AG04450 (cell line): ENCODE measurements around the gene GTF3C2. TPM values are rescaled to one million over a fixed set of nuclear protein-coding genes. Genes with fewer than 3 reads are reported as not detected.
A peak's percentile ranks its signal among the peaks of the same experiment; 100 is the strongest.

Experiments
- CTCF ChIA-PET: fragments of 300-600, 350-600 bp; formaldehyde crosslinking; extraction: SDS; loops from one replicate; lab custom pipeline; 2022; ENCODE audit warnings: antibody characterized with exemption, inconsistent platforms; lab: Charles Lee
- POLR2A ChIA-PET: fragments of 350-600 bp; formaldehyde crosslinking; extraction: SDS; loops from one replicate; lab custom pipeline; 2021; ENCODE audit warnings: antibody characterized with exemption, inconsistent platforms; lab: Yijun Ruan, JAX
- DNase-seq: peaks from one replicate; pipeline ENCODE4 v3.0.0-alpha.2; 2011; ENCODE audit warnings: low read depth, low spot score
- H3K27ac ChIP-seq: one replicate; pipeline ENCODE4 v1.5.1; 2012; ENCODE audit warnings: low read depth, low read length, control low read depth
- H3K27me3 ChIP-seq: one replicate; pipeline ENCODE4 v1.6.0; 2012; ENCODE audit warnings: low read length; ENCODE audit not compliant: control insufficient read depth, insufficient read depth
- H3K4me3 ChIP-seq: 2 replicates; pipeline ENCODE4 v1.5.1; 2011; ENCODE audit warnings: mild to moderate bottlenecking, low read depth, low read length, control low read depth
- H3K9me3 ChIP-seq: 2 replicates; pipeline ENCODE4 v1.5.1; 2012; ENCODE audit warnings: low read length; ENCODE audit not compliant: control insufficient read depth, insufficient read depth
- polyA plus RNA-seq: library from polyadenylated mRNA; depleted of rRNA; stranded (reverse); fragments of >200 nt; gene quantifications from 2 replicates; pipeline ENCODE4 v1.2.3, GENCODE V29; 2011
- TF ChIP-seq, protein P1 (sequence below): IDR thresholded peaks from 2 replicates; pipeline ENCODE4 v1.5.1; 2011; ENCODE audit warnings: low read depth, low read length, control low read depth, inconsistent platforms

GTF3C2 gene
- polyA plus RNA-seq, 1 experiment = 39.0 TPM

DNA sequence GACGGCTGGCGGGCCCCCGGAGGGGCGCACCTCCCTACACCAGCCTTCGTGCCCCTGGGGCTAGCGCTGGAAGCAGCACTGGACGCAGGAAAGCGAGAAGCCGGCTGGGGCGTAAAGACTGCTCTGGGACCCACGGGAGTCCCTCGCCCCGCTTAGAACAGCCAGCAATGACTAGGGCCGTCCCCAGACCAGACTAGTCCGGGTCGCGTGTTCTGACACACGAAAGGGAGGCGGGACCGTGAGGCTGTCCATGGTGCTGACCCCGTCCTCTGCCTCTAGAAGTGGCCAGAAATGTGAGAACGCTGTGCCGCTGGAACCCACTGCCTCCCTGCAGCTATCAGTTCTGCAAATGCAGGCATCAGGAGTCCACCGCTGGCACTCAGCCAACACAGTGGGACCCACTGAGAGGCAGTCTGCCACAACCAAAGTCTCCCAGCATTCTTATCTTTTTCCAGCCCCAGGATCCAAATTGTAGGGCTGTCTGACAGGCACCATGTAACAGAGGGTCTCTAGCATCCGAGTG, 48.1 kb downstream of the GTF3C2 start, which contains the start of gene UCN:
TSS of gene UCN (minus strand) at position 87 of the 523 bp plus-strand sequence. CDS start 550 bp downstream, outside the sequence.
- DNase-seq = no peak
- Histone ChIP-seq H3K27ac (no peak within 1 kb of the TSS), H3K9me3 (peaks cover 5% of the 10 kb centered on the region; the same call in 1 of the 2 replicates), H3K27me3 (peaks cover 38% of the 10 kb centered on the region), H3K4me3 (no peak within 1 kb of the TSS)
- CTCF ChIA-PET = interaction anchor here (1.1 kb wide), 1 partner anchor 28 kb away, joined by 6 read pairs; no protein-coding TSS in a partner anchor
- POLR2A ChIA-PET = no interaction called here
- TF ChIP-seq, protein P1, sequence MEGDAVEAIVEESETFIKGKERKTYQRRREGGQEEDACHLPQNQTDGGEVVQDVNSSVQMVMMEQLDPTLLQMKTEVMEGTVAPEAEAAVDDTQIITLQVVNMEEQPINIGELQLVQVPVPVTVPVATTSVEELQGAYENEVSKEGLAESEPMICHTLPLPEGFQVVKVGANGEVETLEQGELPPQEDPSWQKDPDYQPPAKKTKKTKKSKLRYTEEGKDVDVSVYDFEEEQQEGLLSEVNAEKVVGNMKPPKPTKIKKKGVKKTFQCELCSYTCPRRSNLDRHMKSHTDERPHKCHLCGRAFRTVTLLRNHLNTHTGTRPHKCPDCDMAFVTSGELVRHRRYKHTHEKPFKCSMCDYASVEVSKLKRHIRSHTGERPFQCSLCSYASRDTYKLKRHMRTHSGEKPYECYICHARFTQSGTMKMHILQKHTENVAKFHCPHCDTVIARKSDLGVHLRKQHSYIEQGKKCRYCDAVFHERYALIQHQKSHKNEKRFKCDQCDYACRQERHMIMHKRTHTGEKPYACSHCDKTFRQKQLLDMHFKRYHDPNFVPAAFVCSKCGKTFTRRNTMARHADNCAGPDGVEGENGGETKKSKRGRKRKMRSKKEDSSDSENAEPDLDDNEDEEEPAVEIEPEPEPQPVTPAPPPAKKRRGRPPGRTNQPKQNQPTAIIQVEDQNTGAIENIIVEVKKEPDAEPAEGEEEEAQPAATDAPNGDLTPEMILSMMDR = no peak

DNA sequence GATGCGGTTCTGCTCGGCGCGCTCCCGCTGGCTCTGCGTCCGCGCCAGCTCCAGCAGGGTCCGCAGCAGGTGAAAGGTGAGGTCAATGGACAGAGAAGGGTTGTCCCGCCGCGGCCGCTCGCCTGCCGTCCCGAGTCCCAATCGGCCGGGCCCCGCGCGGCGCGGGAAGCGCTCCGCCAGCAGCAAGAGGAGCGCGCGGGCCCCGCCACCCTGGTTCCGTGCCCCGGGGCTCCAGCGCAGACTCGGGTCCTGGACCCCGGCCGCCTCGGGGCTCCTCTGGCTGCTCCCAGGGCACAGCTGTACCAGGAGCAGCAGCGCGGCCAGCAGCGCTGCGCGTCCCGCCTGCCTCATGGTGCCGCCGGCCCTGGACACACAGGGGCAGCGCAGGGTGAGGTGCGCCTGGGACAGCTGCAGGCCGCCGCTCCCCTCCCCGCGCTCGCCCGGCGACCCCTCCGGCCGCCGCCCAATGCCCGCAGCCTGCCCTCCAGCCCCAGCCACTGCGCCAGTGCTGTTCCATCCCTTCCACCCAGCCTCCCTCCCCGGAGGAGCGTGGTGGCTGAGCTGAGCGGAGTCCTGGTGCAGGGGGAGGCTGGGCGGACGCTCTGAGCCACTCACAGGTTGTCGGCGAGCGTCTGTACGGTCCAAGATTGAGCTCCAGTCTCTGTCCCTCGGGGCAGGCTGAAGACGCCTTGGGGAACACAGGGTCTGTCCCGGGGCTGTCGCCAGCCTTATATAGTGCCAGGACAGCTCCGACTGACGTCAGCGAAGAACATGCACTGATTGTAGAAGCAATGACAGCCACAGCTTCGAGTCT, 48.8 kb downstream of the GTF3C2 start:
- CTCF ChIA-PET = interaction anchor here (1.1 kb wide), 1 partner anchor 28 kb away, joined by 6 read pairs; no protein-coding TSS in a partner anchor
- Histone ChIP-seq H3K9me3 (peaks cover 5% of the 10 kb centered on the region; the same call in 1 of the 2 replicates), H3K27ac (no peak overlapping the region), H3K4me3 (no peak overlapping the region), H3K27me3 (peaks cover 38% of the 10 kb centered on the region)
- no peak for DNase-seq
- POLR2A ChIA-PET = no interaction called here
- TF ChIP-seq, protein P1 = no peak

DNA sequence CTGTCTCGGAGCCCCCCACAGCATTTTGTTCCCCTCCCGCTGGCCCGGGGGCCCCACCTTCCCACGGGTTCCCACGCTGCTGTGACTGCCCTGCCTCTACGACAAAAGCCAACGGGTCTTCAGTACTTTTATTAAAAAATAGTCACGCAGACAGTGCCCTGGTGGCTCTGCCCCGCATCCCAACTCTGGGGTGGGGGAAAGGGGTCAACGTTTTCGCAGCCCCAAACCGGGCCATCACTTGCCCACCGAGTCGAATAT, 49.3 kb downstream of the GTF3C2 start:
- Histone ChIP-seq H3K27me3 (peaks cover 38% of the 10 kb centered on the region), H3K27ac (no peak overlapping the region), H3K4me3 (no peak overlapping the region), H3K9me3 (peaks cover 5% of the 10 kb centered on the region; the same call in 1 of the 2 replicates)
- no peak for DNase-seq
- ChIA-PET CTCF (no interaction called here), POLR2A (no interaction called here)
- TF ChIP-seq, protein P1 = no peak

DNA sequence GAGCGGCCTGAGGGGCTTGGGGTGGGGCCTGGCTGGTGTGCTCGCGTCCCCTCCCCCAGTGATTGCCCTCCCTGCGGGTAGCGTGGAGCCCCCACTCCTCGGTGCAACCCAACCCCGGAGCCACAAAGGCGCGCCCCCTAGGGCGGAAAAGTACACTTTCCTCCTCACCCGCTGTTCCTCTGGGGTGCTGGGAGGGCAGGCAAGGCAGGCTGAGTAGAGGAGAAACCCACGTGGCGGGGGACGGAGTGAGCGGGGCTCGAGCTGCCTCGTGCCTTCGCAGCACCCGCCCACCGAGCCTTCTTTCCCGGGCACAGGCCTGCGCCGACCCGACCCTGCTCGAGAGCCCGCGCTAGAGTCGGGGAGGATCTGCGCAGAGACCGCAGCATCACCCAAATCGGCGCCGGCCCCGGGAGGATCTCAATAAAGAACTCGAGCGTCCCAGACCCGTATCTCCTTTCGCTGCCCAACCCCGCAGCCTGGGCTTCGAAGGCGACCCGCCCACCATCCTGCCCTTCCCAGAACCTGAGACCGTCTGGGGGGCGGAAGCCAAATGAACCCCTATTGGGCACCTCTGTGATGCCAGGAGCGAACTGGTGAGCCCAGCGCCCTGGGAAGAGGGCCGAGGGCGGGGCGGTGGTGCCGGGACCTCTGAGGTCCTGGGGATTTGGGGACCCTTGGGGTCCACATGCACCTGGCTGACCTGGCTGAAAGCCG, 49.8 kb downstream of the GTF3C2 start:
- Histone ChIP-seq H3K4me3 (no peak overlapping the region), H3K27me3 (peaks cover 38% of the 10 kb centered on the region), H3K9me3 (peaks cover 5% of the 10 kb centered on the region; the same call in 1 of the 2 replicates), H3K27ac (no peak overlapping the region)
- CTCF ChIA-PET = no interaction called here
- DNase-seq = no peak
- TF ChIP-seq, protein P1 = 0 out of 2 replicates have a peak, but pooled peaks have one; percentile 12
- POLR2A ChIA-PET = no interaction called here
